ENCODE measurements around the gene EML1.

DNA sequence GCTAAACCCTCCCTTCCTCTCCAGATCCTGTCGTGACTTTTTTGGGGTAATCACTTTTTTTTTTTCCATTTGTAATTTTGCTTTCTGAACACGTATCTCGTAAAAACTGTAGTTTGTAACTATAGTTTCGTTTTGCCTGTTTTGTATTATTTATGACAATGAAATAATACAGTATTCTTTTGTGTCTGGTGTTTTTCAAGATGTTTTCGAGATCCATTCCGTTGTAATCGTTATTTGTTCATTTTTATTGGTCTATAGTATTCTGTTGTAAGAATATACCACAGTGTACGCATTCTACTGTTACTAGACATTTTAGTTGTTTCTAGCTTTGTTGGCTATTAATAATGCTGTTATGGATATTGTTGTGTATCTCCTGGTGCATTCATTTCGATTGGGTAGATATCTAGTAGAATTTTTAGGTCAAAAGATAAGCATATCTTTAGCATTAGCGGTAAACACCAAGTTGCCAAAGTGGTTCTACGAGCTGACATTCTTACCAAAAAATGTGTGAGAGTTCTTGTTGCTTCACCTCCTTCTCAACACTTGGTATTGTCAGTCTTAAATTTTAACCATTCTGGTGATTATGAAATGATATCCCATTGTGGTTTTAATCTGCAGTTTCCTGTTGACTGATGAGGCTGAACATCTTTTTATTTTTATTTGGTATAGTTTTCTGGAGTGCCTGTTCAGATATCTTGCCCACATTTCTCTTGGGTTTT, 179.7 kb downstream of the EML1 start:
- TF ChIP-seq EZH2 (IDR thresholded peaks at IDR 0.05; ENCODE audit: borderline replicate concordance, low read length) = no peak
- TF ChIP-seq, protein P1, sequence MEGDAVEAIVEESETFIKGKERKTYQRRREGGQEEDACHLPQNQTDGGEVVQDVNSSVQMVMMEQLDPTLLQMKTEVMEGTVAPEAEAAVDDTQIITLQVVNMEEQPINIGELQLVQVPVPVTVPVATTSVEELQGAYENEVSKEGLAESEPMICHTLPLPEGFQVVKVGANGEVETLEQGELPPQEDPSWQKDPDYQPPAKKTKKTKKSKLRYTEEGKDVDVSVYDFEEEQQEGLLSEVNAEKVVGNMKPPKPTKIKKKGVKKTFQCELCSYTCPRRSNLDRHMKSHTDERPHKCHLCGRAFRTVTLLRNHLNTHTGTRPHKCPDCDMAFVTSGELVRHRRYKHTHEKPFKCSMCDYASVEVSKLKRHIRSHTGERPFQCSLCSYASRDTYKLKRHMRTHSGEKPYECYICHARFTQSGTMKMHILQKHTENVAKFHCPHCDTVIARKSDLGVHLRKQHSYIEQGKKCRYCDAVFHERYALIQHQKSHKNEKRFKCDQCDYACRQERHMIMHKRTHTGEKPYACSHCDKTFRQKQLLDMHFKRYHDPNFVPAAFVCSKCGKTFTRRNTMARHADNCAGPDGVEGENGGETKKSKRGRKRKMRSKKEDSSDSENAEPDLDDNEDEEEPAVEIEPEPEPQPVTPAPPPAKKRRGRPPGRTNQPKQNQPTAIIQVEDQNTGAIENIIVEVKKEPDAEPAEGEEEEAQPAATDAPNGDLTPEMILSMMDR (conservative IDR thresholded peaks at IDR 0.05 in 1 of 2, IDR thresholded peaks at IDR 0.05 in 1 of 2; ENCODE audit: extremely low read depth in 1 of 2, insufficient read depth in 1 of 2, low read depth in 1 of 2, low read length in 2 of 2) = no peak
